ENCODE results near the gene ZNF319.
A peak's percentile ranks its signal among the peaks of the same experiment; 100 is the strongest.

ZNF319 gene

DNA sequence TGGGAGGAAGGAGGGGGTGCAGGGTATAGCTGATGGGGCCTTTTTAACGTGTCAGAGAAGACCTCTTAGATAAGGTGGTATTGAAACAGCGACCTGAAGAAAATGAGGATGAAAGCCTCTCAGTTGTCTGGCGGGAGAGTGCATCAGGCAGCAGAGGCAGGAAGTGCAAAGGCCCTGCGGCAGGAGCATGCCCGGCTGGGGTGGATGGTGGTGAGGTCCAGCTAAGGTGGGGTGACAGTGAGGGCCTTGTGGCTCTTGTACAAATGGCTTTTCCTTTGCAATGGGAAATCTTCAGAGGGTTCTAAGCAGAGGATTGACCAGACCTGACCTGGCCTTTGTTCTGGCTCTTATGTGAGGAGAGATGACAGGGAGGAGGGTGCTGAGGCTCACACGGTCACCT is 36.5 kb upstream of the ZNF319 start:
- DNase-seq: no peak

DNA sequence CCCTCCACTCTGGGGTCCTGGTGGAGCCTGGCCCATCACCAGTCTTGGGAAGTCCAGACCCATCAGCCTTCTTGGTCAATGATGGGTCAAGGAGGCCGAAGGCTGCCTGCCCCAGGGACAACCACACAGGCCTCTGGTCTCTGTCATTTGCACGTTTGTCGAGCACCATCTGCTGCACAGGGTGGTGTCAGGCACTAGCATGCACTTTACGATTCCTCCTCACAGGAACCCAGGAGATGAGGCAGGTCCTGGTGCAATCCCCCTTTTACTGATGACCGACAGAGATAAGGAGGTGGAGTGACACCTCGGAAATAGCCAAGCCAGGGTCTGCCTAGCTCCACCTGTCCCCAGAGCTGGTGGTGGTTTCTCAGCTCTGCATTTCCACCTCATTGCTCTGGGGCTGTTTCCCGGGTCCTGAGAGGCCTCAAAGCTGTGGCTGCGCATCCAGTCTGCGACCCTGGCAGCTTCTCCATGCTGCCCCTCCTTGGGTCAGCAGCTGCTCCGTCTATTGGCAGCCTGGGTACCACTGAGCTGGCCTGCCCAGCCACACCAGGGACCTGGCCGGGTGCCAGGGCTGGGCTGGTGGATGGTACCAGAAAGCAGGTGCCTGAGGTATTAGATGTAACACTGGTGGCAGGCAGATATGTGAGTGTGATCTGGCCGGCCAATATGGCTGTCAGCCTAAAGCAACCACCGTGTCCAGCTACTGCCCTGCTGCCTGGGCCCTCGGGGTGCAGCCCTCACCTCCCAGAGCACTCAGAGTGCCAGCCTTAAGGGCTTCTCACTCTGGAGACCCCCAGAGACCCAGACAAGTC is 35.1 kb upstream of the ZNF319 start:
- DNase-seq: no peak

DNA sequence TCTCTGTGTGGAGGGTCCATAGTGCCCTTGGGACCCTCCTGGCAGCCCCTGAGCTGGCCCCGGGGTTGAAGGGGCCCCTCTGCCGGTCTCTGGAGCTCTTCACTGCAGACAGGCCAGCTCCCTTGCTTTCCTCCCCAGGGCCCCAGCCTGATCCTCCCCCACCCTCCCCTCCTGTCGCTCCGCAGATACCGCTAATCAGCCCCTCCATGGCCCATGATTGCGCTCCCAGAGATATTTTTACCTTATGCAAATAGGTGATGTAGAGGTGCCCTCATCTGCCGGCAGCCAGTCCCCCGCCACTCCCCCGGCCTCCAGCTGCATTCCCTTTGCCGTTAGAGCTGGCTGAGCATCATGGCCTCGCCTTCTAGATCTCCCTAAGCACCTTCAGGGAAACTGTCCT is 34.3 kb upstream of the ZNF319 start:
- no peak for DNase-seq

DNA sequence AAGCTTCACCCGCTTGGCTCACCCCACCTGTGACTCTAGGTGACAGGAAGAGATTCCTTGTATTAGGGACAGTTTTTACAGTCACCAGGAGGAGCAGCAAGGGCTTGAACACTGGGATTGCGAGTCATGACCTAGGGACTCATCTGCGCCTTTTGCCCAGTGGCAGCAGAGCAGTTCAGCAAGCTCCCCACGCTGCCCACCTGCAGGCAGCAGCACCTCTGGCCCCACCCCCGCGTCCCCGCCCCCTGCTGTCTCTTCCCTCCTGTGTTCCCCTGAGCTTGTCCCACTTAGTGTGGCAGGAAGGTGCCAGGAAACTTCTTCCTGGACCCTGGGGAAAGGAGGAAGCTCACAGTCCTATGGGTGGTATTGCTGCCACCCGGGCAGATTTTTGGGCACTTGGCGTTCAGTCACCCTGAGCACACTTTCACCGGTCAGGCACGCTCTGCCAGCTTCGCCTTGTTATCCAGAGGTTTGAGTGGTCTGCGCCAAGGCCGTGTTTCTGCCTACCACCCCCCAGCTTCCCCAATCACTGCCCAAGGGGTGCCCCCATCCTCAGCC is 33.7 kb upstream of the ZNF319 start:
- DNase-seq: no peak

DNA sequence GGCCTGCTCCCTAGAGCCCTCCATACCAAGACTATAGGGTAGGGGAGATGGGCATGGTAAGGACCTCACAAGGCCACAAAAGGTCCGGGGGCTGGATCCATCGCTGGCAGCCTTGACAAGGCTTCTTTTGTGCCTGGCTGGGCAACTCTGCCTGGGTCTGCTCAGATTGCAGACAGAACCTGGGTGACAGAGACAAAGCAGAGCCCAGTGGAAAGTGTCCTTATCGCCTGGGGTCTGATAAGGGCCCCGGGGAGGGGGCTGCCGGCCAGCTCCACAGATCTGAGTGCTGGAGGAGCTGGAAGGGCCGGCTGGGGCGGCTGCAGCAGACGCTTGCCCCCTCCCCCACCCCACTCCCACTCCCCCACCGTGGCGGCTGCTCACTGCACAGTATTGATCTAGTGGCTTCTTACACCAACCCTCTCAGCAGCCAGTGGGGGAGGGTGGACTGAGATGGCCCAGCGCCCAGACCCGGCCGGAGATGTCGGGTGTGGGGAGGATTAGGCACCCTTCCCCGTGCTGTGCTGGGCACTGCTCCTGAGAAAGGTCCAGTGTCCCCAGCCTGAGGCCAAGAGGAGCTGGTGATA is 32.3 kb upstream of the ZNF319 start:
- DNase-seq: no peak

DNA sequence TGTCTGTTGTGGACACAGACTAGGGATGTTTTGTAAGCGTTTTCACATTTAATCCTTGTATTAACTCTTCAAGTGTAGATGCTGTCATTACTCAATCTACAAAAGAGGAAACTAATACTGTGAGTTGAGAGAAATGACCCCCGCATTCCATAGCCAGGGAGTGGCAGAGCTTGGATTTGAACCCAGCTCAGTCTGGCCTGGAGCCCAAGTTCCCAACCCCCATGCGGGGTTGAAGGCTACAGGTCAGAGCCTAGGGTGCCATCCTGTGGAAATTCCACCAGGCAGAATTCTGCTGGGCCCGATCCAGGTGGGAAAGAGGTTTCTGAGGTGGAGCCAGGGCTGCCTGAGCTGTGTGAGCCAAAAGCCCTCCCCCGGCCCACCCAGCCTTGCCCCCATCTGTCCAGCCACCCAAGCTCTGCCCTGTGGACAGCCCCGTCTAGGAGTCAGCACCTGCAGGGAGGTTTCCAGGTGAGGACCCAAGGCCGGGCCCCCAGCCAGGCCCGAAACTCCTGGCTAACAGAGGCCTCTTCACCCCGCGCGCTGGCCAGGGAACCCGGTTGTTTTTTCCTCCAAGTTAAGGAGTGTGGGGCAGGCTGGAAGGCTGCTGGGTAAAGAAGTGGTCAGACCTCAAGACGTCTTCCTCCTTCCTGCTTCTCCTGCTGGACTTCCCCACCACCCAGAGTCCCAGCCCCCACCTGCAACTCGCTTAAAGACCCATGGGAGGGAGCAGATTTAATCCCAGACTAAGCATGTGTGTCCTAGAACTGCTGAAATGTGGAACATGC is 30.7 kb upstream of the ZNF319 start:
- DNase-seq: no peak

DNA sequence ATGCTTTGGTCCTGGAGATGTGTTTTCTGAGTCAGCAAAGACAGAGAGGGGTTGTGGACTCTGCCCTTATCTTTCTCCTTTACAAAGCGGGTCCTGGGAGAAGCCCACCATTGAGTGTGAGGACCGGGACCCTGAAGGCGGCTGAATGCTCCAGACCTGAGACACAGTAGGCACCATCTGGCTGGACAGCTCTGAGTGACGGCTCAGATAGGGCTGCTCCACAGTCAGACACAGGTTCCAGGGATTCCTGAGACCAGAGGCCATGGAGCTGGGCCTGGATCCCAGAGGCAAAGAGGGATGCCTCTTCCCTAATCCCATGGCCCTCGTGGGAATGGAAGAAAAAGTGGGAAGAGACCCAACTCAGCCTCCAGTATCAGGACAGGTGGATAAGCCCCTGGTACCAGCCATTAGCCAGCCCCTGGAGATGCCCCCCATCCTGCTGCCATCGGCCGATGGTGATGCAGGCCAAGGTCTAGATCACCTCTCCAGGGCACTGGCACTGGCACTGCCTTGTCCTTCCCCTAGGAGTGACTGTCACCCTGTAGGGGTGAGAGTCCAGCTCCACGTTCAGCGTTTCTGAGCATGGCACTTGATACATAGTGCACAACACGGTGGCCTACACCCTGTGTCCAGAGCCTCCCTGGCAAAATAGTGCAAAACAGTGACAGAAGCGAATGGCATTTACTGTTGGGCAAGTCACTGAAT is 29.8 kb upstream of the ZNF319 start:
- DNase-seq: no peak

DNA sequence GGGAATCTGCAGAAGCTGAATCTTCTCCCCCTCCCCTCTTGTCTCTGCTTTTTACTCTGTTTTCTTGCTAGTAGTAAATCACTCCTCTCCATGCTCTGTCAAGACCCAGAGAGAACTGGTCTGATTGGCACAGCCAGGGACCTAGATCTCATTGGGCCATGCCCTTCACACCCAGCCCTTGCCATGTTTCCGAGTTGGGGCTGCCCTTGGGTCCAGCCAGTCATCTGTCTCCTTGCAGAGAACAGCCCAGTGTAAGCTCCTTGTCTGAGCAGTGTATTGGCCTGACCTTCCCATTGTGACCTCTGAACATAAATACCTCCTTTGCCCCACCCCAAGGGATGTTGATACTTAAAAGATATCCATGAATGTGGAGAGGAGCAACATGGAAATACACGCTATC is 28.9 kb upstream of the ZNF319 start:
- DNase-seq: no peak

DNA sequence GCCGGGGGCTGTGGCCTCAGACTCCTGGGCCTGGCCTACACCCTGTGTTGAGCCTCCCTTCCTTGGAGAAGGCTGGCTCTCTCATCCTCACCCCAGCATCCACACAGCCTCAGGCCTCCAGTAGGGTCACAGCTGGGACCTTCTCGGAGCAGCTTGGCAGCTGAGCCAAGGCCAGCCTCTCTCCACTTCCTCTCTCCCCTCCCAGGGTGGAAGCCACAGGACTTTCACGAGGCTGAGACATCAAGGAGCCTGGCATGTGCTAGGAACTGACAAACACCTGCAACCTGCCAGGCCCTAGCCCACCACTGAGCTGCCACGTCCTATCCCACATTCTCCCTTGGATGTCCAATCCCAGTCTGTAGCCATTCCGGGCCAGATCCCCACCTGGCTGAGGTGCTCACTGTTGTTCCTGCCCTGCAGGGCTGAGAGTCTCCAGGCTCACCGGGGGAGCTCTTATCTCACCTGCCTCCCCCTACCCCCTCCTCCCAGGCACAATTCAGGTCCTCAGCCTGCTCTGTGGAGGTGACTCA is 28.1 kb upstream of the ZNF319 start:
- no peak for DNase-seq

DNA sequence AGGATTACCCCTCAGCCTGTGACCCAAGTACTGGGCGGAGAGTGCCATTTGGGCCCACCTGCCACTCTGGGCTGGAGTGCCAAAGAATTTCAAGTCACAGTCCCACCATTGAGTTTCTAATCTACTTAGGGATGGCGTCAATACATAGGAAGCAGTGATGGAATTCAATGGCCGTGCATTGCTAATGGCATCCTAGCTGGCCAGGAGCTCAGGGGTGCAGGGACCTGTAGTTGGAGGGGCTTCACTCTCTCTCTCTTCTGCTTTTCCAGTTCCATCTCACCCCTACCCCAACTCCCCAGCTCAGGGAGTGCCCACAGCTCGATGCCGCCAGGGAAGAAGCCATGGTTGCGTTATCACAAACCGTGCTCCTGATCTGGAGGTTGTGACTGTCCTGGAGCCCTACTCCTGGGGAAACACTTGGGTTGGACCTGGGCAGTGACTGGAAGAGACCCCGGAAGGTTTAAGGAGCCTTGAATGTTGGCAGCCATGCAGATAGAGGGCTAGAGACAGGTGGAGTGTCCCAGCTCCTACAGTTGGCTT is 27.5 kb upstream of the ZNF319 start:
- DNase-seq: no peak

DNA sequence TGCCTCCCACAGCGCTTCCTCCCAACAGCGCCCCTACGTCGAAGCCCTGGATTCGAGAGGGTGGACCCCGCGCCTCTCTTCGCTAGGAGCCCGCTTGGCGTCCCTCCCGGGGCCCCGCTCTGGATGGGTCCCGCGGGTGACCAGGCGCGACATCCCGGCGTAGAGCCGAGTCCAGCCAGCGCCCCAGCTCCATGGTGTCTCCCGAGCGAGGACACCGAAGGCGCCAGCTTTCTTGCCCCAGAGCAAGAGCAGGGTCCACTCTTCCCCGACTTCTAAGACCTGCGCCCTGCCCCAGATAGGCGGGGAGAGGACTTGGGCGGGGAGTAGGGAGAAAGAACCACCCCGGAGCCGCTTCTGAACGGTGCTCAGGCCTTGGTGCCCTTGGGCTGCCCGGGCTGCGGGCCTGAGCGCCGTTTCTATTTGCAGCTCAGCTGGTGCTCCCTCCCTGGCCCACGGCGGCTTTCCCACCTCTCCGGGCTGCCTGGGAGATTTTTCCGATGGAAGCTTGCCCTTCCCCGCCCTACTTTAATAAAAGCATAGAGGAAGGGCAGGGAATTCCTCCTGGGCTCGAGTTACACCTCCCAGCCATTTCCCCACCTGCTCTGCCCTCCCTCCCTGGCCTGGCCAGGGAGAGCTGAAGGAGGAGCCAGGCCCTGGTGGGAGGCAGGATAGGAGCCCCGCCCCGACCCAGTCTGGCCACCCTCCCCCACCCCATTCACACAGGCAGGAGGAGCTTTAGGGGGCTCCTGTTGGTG is 26.9 kb upstream of the ZNF319 start:
- no peak for DNase-seq

DNA sequence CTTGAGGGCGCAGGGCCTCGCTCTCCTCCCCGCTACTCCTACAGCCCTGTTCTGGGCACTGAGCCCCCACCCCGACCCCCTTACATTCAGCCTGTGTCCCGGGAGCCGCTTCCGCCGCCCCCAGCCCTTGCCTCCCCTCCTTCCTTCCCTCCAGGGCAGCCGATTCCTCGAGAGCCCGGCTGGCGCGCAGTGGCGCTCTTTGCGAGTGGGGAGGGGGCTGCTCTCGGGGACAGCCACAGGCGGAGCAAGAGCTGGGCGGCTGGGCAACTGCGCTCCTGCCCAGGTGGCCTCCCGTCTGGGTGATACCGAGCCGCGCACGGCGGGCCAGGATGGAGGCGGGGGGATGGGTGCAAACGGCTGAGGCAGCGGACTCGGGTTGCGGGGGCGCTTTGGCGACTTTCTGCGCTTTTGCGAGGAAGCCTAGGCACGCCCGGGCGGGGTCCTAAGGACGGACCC is 26.3 kb upstream of the ZNF319 start:
- DNase-seq: no peak

DNA sequence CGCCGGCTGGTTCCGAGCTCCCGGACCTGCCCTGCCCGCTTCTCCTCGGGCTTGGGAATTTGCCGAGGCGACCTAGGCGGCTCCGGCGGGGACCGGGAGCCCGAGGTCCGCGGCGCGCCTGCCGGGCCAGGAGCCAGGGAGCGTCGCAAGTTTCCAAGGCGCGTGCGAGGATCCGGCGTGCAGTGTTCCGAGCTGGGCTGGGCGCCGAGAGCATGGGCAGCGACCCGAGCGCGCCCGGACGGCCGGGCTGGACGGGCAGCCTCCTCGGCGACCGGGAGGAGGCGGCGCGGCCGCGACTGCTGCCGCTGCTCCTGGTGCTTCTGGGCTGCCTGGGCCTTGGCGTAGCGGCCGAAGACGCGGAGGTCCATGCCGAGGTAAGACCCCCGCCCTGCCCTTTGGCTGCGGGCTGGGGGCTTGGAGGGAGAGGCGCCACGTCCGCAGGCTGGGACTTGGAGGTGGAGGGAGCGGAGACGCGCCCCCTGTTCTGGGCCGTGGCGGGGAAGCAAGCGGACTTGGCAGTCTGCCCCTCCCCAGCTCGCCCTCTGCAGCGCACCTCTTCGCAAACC is 25.8 kb upstream of the ZNF319 start:
- DNase-seq: peak; percentile 18

DNA sequence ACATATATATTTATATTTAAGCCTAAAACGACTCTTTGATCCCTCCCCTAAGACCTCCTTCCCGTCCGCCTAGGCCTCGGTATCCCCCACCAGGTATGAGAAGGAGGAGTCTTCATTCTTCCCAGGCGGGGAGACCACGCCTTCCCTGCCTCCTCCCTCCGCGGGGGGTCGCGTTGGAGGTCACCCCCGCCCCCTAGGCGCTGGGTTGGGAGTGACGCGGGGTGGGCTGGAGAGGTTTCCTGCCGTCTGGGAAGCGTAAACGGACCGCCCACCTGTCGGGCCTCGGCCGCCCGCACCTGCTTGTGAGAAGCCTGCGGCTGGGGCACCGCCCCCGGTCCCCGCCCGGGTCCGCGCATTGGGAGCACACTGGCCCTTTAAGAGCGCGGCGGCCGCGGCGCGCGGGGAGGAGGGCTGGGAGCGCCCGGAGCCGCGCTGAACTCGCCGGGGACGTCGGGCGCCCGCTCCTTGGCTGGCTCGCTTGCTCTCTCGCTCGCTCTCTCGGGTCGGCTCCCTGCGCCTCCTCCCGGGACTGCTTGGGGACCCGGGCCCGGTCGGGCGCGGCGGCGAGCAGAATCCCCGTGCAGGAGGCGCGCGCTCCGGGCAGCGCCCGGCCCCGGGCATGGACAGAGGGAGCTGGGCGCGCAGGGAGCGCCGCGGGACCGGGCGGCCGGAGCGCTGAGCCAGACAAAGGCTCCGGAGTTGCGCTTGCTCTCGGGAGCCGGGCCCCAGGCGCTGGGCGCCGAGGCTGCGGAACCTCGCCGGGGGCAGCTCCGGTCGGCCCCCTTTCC is 25.1 kb upstream of the ZNF319 start, which contains the start of gene MMP15:
Gene MMP15 (plus strand): TSS at position 404 of the 788 bp plus-strand sequence. CDS start 597 bp downstream, outside the sequence.
- DNase-seq: peak; percentile 77

DNA sequence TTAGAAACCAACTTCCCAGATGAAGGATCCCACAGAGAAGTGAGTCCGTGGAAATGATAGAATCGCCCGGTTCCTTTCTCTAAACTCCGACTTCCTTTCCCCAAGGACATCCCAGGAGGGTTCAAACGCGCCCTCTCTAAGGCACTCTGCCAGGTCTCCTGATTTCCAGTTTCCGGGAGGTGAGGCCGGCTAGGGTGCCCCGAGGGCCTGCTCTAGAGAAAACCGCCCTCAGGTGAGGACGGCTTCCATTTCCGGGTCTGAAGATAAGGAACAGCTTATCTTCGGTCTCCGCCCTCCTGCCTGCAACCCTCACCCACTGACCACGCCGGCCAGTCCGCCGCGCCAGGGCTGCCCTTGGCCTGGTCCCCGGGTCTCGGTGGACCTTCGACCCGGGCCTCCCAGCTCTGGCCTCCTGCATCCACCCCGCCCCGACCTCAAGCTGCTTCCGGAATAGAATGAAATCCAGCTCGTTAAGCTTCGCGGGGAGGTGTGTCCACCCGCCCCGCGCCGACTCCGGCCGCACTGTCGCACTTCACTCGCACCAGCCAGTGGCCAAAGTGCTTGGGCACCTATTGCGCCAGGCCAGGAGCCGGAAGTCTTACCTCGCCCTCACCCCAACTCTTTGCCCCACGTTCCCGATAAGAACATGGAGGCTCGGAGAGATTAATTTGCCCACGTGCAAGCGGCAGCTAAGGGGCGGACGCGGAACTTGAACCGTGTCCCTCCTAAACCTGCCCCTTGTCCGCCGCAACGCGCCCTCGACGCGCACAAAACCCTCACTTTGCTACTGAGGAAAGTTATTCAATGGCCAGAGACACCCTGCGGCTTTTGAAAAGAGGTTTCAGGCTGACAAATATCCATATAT is 24.2 kb upstream of the ZNF319 start:
- peak; percentile 35 for DNase-seq

DNA sequence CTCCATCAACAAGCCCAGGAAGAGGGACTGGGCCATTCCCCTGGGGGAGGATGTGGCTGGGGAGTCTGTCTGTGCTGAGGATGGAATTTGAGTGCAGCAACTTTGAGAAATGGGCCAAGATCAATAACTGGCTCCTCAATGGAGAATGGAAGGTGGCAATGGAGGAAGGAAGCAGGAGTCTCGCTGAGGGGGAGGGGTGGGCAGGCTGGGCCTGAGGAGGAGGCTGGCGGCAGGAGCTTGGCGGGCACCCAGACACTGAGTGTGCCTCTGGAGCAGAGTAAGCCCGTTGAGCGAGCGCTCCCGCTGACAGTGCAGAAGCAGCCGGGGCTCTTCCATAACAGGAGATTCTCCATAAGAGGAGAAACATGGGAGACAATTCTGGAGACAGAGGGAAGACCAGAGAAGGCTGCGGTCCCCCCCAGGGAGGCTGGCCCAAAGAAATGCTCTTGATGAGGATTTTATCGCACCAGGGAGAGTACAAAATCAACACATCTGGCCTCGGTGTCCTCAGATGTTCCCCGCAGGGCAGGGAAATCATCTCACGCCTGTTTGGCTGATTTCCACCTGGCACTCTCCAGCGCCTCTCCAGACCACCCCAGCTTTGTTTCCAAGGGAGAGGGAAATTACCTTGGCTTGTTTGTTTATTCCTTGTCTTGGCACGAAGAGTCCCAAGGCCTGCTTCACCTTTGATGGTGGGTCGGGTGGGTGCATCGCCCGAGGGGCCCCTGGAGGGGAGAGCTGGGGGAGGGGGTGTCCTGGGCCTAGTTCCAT is 22.3 kb upstream of the ZNF319 start:
- no peak for DNase-seq

DNA sequence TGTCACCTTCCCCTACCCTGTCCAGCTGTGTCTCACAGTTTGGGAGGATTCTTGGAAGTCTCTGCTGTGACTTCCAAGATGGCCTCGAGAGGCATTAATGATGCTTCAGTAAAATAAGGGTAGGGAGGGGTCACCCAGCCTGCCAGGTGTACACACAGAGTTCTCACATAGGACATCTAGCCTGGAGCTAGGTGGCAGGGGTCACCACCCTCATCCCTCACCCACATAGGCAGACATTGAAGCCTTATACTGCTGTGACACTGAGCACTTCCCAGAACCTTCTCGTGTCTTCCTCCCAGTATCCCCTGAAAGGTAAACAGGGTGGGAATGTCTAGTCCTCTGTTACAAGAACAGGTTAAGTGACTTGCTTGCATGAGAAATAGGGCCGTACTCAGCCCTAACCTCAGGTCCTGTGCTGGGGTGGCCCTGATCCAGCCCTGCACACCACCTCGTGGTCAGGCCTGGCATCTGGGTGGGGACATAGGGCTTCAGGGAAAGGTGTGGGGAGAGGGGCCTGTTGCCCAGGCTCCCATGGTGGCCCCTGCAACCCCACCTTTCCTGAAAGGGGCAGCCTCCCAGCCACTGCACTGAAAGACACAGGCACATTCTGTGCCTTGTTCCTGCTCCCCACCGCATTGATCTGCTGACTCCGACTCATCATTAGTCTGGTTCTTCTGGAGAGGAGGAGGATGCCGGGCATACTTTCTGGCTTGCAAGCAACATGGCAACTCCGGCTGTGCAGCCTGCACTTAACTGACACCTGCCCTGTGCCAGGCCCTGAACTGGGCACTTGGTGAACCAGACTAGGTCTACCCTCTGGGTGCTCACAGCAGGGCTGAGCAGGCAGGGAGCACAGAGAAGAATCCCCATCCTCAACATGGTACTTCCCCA is 21.4 kb upstream of the ZNF319 start:
- DNase-seq: no peak

All from CD4-positive, alpha-beta T cell treated with Interleukin-6 for 4 hours (primary cell).